ENCODE results near the gene UEVLD. TPM values are rescaled to one million over a fixed set of nuclear protein-coding genes. Genes with fewer than 3 reads are reported as not detected.

The UEVLD gene
- 42.0 and 43.5 TPM in 2 replicates for total RNA-seq

- DNase-seq (ENCODE audit: low read depth): peak; percentile 51
- H3K36me3 ChIP-seq (ENCODE audit: control insufficient read depth, insufficient read depth, low read length): no peaks in the 10 kb centered on the region
- no peaks in the 10 kb centered on the region for H3K27me3 ChIP-seq (ENCODE audit: control insufficient read depth, insufficient read depth, low read length)
- TF ChIP-seq CTCF (IDR thresholded peaks at IDR 0.05; ENCODE audit: insufficient read depth, low read length, poor library complexity, severe bottlenecking): no peak
- H3K4me3 ChIP-seq (ENCODE audit: low read depth, low read length): peak within 1 kb of the TSS; percentile 99
Observed at GRCh38 chr11:18588297-18589252, at the start of gene UEVLD. Gene UEVLD, minus strand, starts transcription at chr11:18588734. Its CDS starts 80 bp downstream, at chr11:18588654.

DNA sequence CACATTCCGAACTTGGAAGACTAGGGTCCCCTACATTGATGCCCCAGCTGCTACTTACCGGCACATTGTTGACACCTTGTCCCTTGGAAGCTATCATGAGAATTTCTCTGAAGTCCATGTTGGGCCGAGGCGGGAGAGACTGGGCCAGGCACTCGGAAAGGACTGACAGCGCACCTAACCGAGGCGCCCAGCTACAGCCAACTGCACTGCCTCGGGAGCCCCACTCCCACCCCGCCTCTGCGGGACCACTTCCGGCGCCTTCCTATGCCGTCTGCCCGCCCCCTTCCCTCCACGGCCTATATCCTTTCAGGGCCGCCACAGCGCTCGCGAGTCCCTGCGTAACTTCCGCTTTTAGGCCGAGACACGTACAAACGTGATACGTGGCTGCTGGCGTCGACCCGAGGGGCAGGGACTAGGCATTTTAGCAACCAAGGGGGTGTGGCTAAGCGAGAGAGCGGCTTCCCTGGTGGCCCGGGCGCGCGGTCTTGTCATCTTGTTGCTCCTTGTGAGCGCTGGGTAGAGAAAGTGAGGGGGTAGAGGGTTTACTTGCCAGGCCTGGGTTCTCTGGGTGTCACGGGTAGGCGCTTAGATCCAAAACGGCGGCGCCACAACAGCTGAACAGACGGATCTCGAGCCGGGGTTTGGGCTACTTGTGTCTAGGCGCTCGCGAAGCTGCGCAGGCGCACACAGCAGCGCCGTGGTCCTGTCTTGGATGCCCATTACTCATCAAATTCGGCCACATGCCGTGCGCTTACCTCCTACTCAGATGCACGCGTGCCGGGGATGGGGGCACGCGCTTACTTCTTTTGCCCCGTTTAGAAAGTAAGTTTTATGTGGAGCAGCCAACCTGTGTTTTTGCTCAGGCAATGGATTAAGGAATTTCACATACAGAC is 45.9 kb upstream of the UEVLD start, which contains the start of gene SPTY2D1:
Gene SPTY2D1 (minus strand): TSS at position 203 of the 893 bp plus-strand sequence. CDS start 85 bp downstream, at position 118.
- Histone ChIP-seq H3K27me3 (ENCODE audit: control insufficient read depth, insufficient read depth, low read length) (no peaks in the 10 kb centered on the region), H3K4me3 (ENCODE audit: low read depth, low read length) (peak within 1 kb of the TSS; percentile 99), H3K36me3 (ENCODE audit: control insufficient read depth, insufficient read depth, low read length) (no peaks in the 10 kb centered on the region)
- no peak for TF ChIP-seq CTCF (IDR thresholded peaks at IDR 0.05; ENCODE audit: insufficient read depth, low read length, poor library complexity, severe bottlenecking)
- peak; percentile 95 for DNase-seq (ENCODE audit: low read depth)

- no peak for DNase-seq (ENCODE audit: low read depth)
- TF ChIP-seq CTCF (IDR thresholded peaks at IDR 0.05; ENCODE audit: insufficient read depth, low read length, poor library complexity, severe bottlenecking): no peak
- Histone ChIP-seq H3K36me3 (ENCODE audit: control insufficient read depth, insufficient read depth, low read length) (no peaks in the 10 kb centered on the region), H3K4me3 (ENCODE audit: low read depth, low read length) (peak overlapping the region; percentile 99), H3K27me3 (ENCODE audit: control insufficient read depth, insufficient read depth, low read length) (no peaks in the 10 kb centered on the region)
Observed at GRCh38 chr11:18633256-18634139, 45.0 kb upstream of the UEVLD start.

GRCh38 chr11:18632841-18633240 is 44.3 kb upstream of the UEVLD start:
- no peak for DNase-seq (ENCODE audit: low read depth)
- no peaks in the 10 kb centered on the region for H3K27me3 ChIP-seq (ENCODE audit: control insufficient read depth, insufficient read depth, low read length)
- no peak for TF ChIP-seq CTCF (IDR thresholded peaks at IDR 0.05; ENCODE audit: insufficient read depth, low read length, poor library complexity, severe bottlenecking)
- peak overlapping the region; percentile 99 for H3K4me3 ChIP-seq (ENCODE audit: low read depth, low read length)
- H3K36me3 ChIP-seq (ENCODE audit: control insufficient read depth, insufficient read depth, low read length): no peaks in the 10 kb centered on the region

- TF ChIP-seq CTCF (IDR thresholded peaks at IDR 0.05; ENCODE audit: insufficient read depth, low read length, poor library complexity, severe bottlenecking): no peak
- Histone ChIP-seq H3K4me3 (ENCODE audit: low read depth, low read length) (no peak overlapping the region), H3K27me3 (ENCODE audit: control insufficient read depth, insufficient read depth, low read length) (no peaks in the 10 kb centered on the region), H3K36me3 (ENCODE audit: control insufficient read depth, insufficient read depth, low read length) (no peaks in the 10 kb centered on the region)
- DNase-seq (ENCODE audit: low read depth): no peak
Observed at GRCh38 chr11:18624161-18624560, 35.6 kb upstream of the UEVLD start.
